GM12892 (cell line): ENCODE measurements around the gene F2RL3.

Experiments
- POLR2A ChIP-seq: IDR thresholded peaks from 2 replicates; pipeline ENCODE4 v1.6.1; 2011; ENCODE audit warnings: low read depth, low read length, control low read depth
- POLR2AphosphoS5 ChIP-seq: IDR thresholded peaks from 2 replicates; pipeline ENCODE4 v1.6.1; 2011; ENCODE audit warnings: low read depth, low read length, control low read depth
- TAF1 ChIP-seq: IDR thresholded peaks from 2 replicates; pipeline ENCODE4 v1.6.1; 2011; ENCODE audit warnings: low read depth, mild to moderate bottlenecking, control low read depth, low read length, borderline replicate concordance

DNA sequence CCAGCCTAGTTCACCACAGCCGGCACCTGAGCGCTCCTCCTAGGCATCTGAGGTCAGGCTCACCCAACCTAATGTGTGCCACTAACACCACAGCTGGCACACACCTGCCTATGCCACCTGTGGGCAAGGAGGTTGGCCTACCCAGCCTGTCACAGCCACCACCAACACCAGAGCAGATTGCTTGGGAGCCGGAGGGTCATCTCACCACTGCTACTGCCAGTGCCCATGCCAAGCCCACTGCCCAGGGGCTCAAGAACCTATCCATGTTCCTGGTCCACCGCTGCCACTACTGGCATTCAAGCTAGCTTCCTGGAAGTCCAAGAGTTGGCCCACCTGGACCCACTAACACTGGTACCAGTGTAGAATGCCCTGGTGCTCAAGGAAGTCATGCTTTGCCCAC, 42.5 kb downstream of the F2RL3 start:
- TF ChIP-seq POLR2AphosphoS5: no peak
- TF ChIP-seq POLR2A: no peak
- no peak for TF ChIP-seq TAF1
